Esophagus muscularis mucosa (tissue), 4 donors: ENCODE measurements around the gene SERPINF2.

Experiments
- EP300 ChIP-seq: sonication (generic); formaldehyde crosslinking; IDR thresholded peaks from one replicate; pipeline ENCODE4 v1.6.1; 2017; ENCODE audit warnings: antibody characterized with exemption
- POLR2AphosphoS5 ChIP-seq, 2 donors: sonication (generic); formaldehyde crosslinking; IDR thresholded peaks; one replicate each; pipeline ENCODE4 v1.6.1; 2017; ENCODE audit warnings: antibody characterized with exemption in 2 of 2
- TF ChIP-seq, protein P1 (sequence below), 3 experiments: fragments of 200-600 bp in 2 of 3; fragments of 450-650 bp in 1 of 3; sonication (generic) in 2 of 3; IDR thresholded peaks; one replicate each; pipeline ENCODE4 v1.5.1; 2017 to 2019; ENCODE audit warnings: antibody characterized with exemption in 3 of 3, mild to moderate bottlenecking in 2 of 3, moderate library complexity in 1 of 3

DNA sequence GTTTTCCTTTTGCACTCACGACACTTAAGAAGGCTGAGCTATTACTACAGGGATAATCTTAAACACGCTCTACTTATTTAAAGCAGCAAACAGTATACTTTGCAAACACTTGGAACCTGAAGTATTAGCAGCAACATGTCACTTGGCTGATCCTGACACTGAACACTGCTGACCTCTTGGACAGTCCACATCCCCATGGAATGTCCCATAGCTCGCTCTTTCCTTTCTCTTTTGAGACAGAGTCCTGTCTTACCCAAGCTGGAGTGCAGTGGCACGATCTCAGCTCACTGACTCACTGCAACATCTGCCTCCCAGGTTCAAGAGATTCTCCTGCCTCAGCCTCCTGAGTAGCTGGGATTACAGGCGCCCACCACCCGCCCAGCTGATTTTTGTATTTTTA is 60.6 kb downstream of the SERPINF2 start:
- TF ChIP-seq, protein P1, sequence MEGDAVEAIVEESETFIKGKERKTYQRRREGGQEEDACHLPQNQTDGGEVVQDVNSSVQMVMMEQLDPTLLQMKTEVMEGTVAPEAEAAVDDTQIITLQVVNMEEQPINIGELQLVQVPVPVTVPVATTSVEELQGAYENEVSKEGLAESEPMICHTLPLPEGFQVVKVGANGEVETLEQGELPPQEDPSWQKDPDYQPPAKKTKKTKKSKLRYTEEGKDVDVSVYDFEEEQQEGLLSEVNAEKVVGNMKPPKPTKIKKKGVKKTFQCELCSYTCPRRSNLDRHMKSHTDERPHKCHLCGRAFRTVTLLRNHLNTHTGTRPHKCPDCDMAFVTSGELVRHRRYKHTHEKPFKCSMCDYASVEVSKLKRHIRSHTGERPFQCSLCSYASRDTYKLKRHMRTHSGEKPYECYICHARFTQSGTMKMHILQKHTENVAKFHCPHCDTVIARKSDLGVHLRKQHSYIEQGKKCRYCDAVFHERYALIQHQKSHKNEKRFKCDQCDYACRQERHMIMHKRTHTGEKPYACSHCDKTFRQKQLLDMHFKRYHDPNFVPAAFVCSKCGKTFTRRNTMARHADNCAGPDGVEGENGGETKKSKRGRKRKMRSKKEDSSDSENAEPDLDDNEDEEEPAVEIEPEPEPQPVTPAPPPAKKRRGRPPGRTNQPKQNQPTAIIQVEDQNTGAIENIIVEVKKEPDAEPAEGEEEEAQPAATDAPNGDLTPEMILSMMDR (IDR thresholded peaks at IDR 0.05) = no peak
- TF ChIP-seq POLR2AphosphoS5 (IDR thresholded peaks at IDR 0.05) (no peak), EP300 (no peak)
